NOMO-1 treated with DMSO at 0.1 percent for 48 hours (cell line): ENCODE measurements around the gene AFAP1L1.
"Not testable (repeated sequence)": the region's sequence is repeated elsewhere in the genome, so short reads cannot be mapped to it uniquely, and the experiment has no call there.

Experiments used
- DNase-seq: peaks from one replicate; lab custom pipeline; 2025; ENCODE audit not compliant: unreplicated experiment; lab: John Stamatoyannopoulos, UW

AFAP1L1 gene

GRCh38 chr5:149260761-149261160, 10.9 kb upstream of the AFAP1L1 start:
- DNase-seq, result no peak

- peak; percentile 70 for DNase-seq
Measured at GRCh38 chr5:149261246-149261645, 10.4 kb upstream of the AFAP1L1 start.

- DNase-seq, result no peak
Measured at GRCh38 chr5:149262315-149262714, 9.3 kb upstream of the AFAP1L1 start.

- DNase-seq, result no peak
Measured at GRCh38 chr5:149264439-149265067, 7.1 kb upstream of the AFAP1L1 start.

- no peak for DNase-seq
Measured at GRCh38 chr5:149265068-149265465, 6.6 kb upstream of the AFAP1L1 start.

GRCh38 chr5:149265597-149265996, 6.1 kb upstream of the AFAP1L1 start:
- DNase-seq, result peak; percentile 39

- DNase-seq, result no peak
Measured at GRCh38 chr5:149267241-149267973, 4.3 kb upstream of the AFAP1L1 start.

- DNase-seq, result peak; percentile 72
Measured at GRCh38 chr5:149268928-149269557, 2.6 kb upstream of the AFAP1L1 start.

GRCh38 chr5:149271195-149271715, 404 bp upstream of the AFAP1L1 start:
- DNase-seq, result peak; percentile 11

GRCh38 chr5:149272781-149273180, 1.1 kb downstream of the AFAP1L1 start:
- DNase-seq, result not testable (repeated sequence)

GRCh38 chr5:149273237-149273636, 1.6 kb downstream of the AFAP1L1 start:
- no peak for DNase-seq

GRCh38 chr5:149273950-149274349, 2.3 kb downstream of the AFAP1L1 start:
- DNase-seq, result no peak

- no peak for DNase-seq
Measured at GRCh38 chr5:149274939-149275338, 3.3 kb downstream of the AFAP1L1 start.

- no peak for DNase-seq
Measured at GRCh38 chr5:149277801-149278200, 6.1 kb downstream of the AFAP1L1 start.

- DNase-seq, result no peak
Measured at GRCh38 chr5:149278451-149279210, 7.0 kb downstream of the AFAP1L1 start.

GRCh38 chr5:149279661-149280060, 8.0 kb downstream of the AFAP1L1 start:
- no peak for DNase-seq

GRCh38 chr5:149280124-149280523, 8.5 kb downstream of the AFAP1L1 start:
- DNase-seq, result no peak

GRCh38 chr5:149280802-149281201, 9.1 kb downstream of the AFAP1L1 start:
- no peak for DNase-seq

- DNase-seq, result no peak
Measured at GRCh38 chr5:149282027-149282965, 10.6 kb downstream of the AFAP1L1 start.

- DNase-seq, result no peak
Measured at GRCh38 chr5:149282966-149283332, 11.3 kb downstream of the AFAP1L1 start.
